ENCODE results near the gene MCC.

- TF ChIP-seq CTCF (conservative IDR thresholded peaks at IDR 0.05; ENCODE audit: low read depth, low read length), result no peak
- no peak for TF ChIP-seq EZH2 (IDR thresholded peaks at IDR 0.05; ENCODE audit: borderline replicate concordance, low read depth, low read length, poor library complexity, severe bottlenecking)
Observed at GRCh38 chr5:113124265-113124664, 364.0 kb downstream of the MCC start.

Data from A673 (cell line).